GM19324 (cell line): ENCODE results near the gene SMIM14.
"Not testable (repeated sequence)": the region's sequence is repeated elsewhere in the genome, so short reads cannot be mapped to it uniquely, and the experiment has no call there.

Experiments used
- ATAC-seq: cut with Tn5 transposase; IDR thresholded peaks from one replicate; pipeline ENCODE4 v1.9.1; 2021; ENCODE audit warnings: mild to moderate bottlenecking, moderate library complexity; ENCODE audit not compliant: unreplicated experiment, low FRiP score

The SMIM14 gene

GRCh38 chr4:39638354-39639239 lies at the start of gene SMIM14:
Gene SMIM14 (minus strand): TSS chr4:39638865. CDS start chr4:39605145, 33,720 bp downstream.
- ATAC-seq = peak; percentile 80

GRCh38 chr4:39687014-39687413 lies 48.3 kb upstream of the SMIM14 start:
- ATAC-seq = no peak

GRCh38 chr4:39685990-39686389 lies 47.3 kb upstream of the SMIM14 start:
- no peak for ATAC-seq

- peak; percentile 82 for ATAC-seq
Measured at GRCh38 chr4:39682138-39682537, 43.5 kb upstream of the SMIM14 start.

- ATAC-seq = not testable (repeated sequence)
Measured at GRCh38 chr4:39681003-39681402, 42.3 kb upstream of the SMIM14 start.

- ATAC-seq = not testable (repeated sequence)
Measured at GRCh38 chr4:39675681-39676080, 37.0 kb upstream of the SMIM14 start.

GRCh38 chr4:39670296-39670695 lies 31.6 kb upstream of the SMIM14 start:
- ATAC-seq = not testable (repeated sequence)

GRCh38 chr4:39668887-39669286 lies 30.2 kb upstream of the SMIM14 start:
- no peak for ATAC-seq

- ATAC-seq = no peak
Measured at GRCh38 chr4:39667706-39668105, 29.0 kb upstream of the SMIM14 start.

GRCh38 chr4:39664828-39665731 lies 26.4 kb upstream of the SMIM14 start:
- no peak for ATAC-seq

GRCh38 chr4:39662683-39663082 lies 24.0 kb upstream of the SMIM14 start:
- ATAC-seq = no peak

- ATAC-seq = no peak
Measured at GRCh38 chr4:39660757-39661156, 22.1 kb upstream of the SMIM14 start.

GRCh38 chr4:39660045-39660444 lies 21.4 kb upstream of the SMIM14 start:
- ATAC-seq = no peak

- no peak for ATAC-seq
Measured at GRCh38 chr4:39658756-39659155, 20.1 kb upstream of the SMIM14 start.

- no peak for ATAC-seq
Measured at GRCh38 chr4:39657465-39657864, 18.8 kb upstream of the SMIM14 start.

GRCh38 chr4:39656638-39657037 lies 18.0 kb upstream of the SMIM14 start:
- ATAC-seq = not testable (repeated sequence)

GRCh38 chr4:39655876-39656275 lies 17.2 kb upstream of the SMIM14 start:
- ATAC-seq = no peak

GRCh38 chr4:39655211-39655610 lies 16.5 kb upstream of the SMIM14 start:
- ATAC-seq = no peak

- ATAC-seq = not testable (repeated sequence)
Measured at GRCh38 chr4:39651586-39651985, 12.9 kb upstream of the SMIM14 start.

GRCh38 chr4:39649639-39650265 lies 11.1 kb upstream of the SMIM14 start:
- ATAC-seq = no peak
